HG02840 (cell line): ENCODE results near the gene HCN4.
"Not testable (repeated sequence)": the region's sequence is repeated elsewhere in the genome, so short reads cannot be mapped to it uniquely, and the experiment has no call there.

Experiments
- ATAC-seq: cut with Tn5 transposase; IDR thresholded peaks from one replicate; pipeline ENCODE4 v1.9.1; 2021; ENCODE audit warnings: mild to moderate bottlenecking, moderate library complexity, moderate number of reproducible peaks; ENCODE audit not compliant: unreplicated experiment, low FRiP score

Gene HCN4

GRCh38 chr15:73303636-73304035 lies 65.1 kb downstream of the HCN4 start:
- ATAC-seq: no peak

- ATAC-seq: not testable (repeated sequence)
Observed at GRCh38 chr15:73300286-73300685, 68.5 kb downstream of the HCN4 start.

- ATAC-seq: no peak
Observed at GRCh38 chr15:73298522-73299245, 70.1 kb downstream of the HCN4 start.

DNA sequence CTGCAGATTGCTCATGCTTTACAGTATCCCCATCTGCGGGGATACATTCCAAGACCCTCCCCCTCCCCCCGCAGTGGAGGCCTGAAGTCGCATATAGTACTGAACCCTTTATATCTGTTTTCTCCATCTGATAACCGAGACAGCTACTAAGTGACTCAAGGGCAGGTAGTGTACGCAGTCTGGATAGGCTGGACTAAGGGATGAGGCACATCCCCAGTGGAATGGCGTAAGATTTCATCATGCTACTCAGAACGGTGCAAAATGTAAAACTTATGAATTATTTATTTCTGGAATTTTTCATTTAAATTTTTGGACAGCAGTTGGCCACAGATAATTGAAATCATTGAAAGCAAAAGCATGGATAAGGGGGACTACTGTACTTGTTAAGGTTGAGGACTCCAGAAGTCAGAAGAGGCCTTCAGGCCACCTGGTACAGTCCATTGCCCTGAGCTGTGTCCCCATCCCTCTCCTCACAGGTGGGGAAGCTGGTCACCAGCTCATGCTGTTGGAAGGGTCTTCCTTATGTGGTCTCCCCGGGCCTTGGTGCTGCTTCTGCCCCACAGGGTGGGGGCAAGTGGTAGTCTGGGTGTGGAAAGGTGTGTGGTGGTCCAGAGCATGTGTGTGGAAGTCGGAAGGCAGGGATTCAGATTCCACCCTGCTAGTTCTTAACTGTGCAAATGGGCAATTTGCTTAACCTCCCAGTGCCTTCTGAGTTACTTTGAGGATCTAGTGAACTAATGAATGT lies 72.0 kb downstream of the HCN4 start:
- ATAC-seq: no peak

DNA sequence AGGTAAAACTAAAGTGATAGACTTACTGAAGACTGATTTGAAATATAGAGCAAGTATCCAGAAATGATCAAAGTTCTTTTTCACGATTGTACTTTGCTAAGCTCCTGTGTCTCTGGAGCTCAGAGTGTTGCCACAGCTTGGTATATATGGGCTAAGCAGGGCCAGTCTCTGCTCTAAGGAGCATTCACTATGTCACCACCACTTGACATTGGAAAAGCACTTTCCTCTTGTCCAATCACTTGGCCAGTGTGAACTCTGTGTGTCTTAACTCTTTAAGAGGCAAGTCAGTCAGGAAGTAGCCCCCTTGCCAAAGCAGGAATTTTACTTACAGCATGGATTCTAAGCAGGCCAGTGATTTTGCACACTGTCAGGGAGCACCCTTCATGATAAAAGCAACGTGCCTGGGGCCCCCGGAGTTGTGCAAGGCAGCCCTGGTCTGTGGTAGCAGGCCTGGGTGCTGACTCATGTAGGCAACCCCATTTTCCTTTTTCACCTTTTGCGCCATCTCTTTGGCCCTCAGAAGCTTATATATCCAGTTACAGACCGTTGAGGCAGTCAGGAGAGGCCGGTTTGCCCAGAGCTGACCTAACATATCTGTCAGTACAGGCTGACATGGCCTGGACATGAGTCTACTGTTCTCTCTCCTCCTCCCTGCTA lies 73.0 kb downstream of the HCN4 start:
- ATAC-seq: no peak

DNA sequence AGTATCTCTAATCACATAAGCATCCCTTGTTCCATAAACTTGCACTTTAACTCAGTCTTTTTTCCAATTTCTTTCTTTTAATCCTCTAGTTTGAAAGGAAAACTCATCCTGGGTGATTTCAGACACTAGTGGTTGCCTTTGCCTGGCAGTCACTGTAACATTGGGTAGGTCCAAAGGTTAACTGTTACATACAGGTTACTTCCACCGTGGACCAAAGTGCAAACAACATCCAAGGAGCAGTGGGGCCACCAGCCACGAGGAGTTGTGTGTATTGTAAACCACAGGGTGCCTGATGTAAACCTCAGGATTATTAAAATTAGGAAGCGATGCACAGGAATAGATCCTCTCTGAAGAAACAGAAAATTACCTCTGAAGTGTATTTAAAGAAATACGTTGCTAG lies 75.0 kb downstream of the HCN4 start:
- ATAC-seq: no peak

GRCh38 chr15:73291441-73291840 lies 77.3 kb downstream of the HCN4 start:
- no peak for ATAC-seq

- no peak for ATAC-seq
Observed at GRCh38 chr15:73287019-73287418, 81.7 kb downstream of the HCN4 start.

GRCh38 chr15:73286311-73286710 lies 82.4 kb downstream of the HCN4 start:
- ATAC-seq: no peak

- ATAC-seq: no peak
Observed at GRCh38 chr15:73284090-73284716, 84.6 kb downstream of the HCN4 start.

GRCh38 chr15:73283366-73283962 lies 85.3 kb downstream of the HCN4 start:
- ATAC-seq: no peak

DNA sequence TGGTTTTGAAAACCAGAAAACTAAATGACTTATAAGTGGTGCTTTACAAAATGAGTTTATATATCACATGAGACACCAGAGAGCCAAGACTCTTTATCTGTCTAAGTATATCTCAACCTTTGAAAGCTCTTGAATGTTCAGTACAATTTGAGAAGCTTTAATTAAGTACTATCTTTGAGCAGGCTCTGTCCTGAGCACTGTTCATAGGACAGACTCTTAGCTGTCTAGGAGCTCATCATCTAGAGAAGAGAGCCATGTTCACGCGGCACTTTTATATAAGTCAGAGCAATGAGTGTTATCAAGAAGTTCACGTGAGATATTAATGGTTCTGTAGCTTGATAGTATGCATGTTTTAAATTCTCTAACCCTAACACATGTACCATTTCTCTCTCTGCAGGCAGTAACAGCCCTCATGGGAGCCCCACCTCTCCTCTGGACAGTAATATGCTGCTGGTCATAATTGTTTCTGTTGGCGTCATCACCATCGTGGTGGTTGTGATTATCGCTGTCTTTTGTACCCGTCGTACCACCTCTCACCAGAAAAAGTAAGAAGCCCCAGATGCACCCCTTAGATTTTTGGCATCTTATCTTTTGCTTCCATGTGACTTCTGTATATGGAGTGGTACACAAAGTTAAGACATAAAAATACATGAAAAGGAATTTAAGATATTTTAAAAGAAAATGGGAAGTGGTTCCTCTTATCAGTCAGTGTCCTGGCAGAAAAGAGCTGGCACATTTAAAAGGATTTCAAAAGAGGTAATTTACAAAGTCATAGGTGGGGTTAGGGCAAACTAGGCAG lies 86.0 kb downstream of the HCN4 start:
- no peak for ATAC-seq

DNA sequence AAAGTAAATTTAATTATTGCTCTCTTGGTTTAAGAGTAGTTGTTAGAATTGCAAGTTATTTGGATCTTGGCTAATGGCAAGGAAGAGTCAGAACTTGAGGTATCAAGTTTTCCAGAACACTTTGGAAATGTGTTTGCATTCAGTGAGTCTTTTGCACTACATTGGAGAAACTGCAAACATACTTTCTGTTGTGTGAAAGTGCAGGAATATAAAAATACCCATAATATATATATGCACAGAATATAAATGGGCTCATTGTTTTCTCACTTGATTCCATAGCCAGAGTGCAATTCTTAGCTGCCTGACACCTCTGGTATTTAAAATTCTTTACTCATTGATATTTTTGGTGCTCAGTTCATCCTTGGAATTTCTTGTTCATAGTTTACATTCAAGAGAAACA lies 92.9 kb downstream of the HCN4 start:
- no peak for ATAC-seq

DNA sequence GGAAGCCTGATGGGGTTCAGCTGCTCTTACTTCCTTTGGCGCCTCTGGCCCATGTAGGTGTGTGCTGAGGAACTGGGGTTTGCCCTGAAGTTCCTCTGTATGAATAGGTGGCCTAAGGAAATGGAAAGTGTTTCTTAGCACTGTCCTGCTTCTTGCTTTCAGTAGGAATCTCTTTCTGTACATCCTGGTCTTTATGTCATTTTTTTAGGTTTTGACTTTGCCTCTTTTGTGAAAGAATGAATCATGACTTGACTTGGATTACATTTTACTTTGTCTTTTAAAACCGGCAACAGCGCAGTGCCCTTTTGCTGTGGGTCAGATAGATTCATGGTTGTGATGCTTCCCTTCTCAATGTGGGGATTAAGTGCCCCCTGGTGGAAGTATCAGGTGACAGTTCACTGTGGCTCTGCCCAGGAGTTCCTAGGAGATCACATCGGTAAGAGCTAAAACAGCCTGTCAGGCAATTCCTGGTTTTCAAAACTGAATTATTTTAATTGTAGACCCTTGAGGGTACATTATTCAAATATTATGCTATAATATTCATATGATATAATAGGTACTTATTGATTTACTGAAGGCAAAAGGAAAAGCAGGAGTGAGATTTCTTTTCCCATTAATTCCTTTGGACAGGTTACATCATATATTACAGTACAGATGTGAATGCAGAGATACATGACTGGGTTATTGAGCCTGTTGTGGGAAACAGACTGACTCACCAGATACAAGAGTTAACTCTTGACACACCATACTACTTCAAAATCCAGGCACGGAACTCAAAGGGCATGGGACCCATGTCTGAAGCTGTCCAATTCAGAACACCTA lies 95.4 kb downstream of the HCN4 start:
- no peak for ATAC-seq

- no peak for ATAC-seq
Observed at GRCh38 chr15:73270366-73271097, 98.2 kb downstream of the HCN4 start.
